ENCODE measurements around the gene SIL1. TPM values are rescaled to one million over a fixed set of nuclear protein-coding genes. Genes with fewer than 3 reads are reported as not detected.
A peak's percentile ranks its signal among the peaks of the same experiment; 100 is the strongest.

The SIL1 gene
- total RNA-seq, 4 donors from 2014 or later = 28.6 to 48.1 (median 36.5) TPM

DNA sequence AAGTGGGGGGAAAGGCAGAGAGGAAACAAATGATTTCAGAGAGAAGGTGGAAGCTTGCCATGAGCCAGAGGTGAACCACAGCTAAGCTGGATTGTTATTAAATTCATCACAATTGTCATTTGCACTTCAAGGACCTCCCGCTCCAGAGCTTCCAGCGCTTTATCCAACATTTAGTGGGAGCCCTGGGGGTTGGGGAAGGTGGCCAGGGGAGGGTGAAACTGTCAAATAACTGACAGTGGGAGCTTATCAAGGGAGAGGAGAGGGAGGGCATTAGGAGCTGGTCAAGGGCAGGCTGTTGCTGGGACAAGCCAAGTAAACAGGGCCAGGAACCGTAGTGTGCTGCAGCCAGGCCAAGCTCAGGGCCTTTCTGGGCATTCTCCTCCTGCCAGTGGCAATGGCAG lies 71.5 kb downstream of the SIL1 start:
- Histone ChIP-seq H3K27me3 (no peaks in the 10 kb centered on the region), H3K4me1 (peaks cover 2 to 55% (median 15%) of the 10 kb centered on the region in 3 donors), H3K36me3 (peaks cover 0 to 19% of the 10 kb centered on the region in 2 donors), H3K4me3 (no peak overlapping the region), H3K27ac (peak overlapping the region in 3 of 4 donors; percentile 73 to 75 (median 74)), H3K9me3 (no peaks in the 10 kb centered on the region)
- no peak for ATAC-seq
- TF ChIP-seq POLR2A (IDR thresholded peaks at IDR 0.05) (no peak), EP300 (IDR thresholded peaks at IDR 0.05) (no peak), CTCF (IDR thresholded peaks at IDR 0.05) (no peak), POLR2AphosphoS5 (IDR thresholded peaks at IDR 0.05) (no peak)
- 50% methylated on average over 3 of the region's 3 CpGs; no CpG with 5 or more reads in 1 of the 2 donors for WGBS, 2 donors (ENCODE audit: low coverage in 1 of 2)

DNA sequence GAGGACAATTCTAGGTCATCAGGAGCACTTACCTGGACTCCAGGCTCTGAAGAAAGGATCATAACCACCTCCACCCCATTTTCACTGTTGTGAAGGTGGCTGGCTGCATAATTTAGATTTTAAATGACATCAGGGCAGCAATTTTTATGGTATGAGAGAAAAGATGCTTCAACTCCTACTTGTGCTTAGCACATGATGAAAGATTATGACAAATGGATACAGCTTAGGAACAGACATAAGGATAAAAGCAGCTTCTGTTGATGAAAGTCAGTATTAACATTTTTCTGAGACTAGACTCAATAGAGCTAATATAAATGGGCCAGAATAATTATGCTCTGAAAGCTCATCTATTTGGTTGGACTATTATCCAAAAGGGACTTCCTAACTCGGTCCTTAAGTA lies 72.2 kb downstream of the SIL1 start:
- Histone ChIP-seq H3K9me3 (no peaks in the 10 kb centered on the region), H3K36me3 (peaks cover 0 to 20% of the 10 kb centered on the region in 2 donors), H3K27me3 (no peaks in the 10 kb centered on the region), H3K4me1 (peaks cover 0 to 55% (median 12%) of the 10 kb centered on the region in 3 donors), H3K27ac (peak overlapping the region in 3 of 4 donors; percentile 73 to 75 (median 74)), H3K4me3 (no peak overlapping the region)
- TF ChIP-seq POLR2A (IDR thresholded peaks at IDR 0.05) (no peak), POLR2AphosphoS5 (IDR thresholded peaks at IDR 0.05) (no peak), EP300 (IDR thresholded peaks at IDR 0.05) (no peak), CTCF (IDR thresholded peaks at IDR 0.05) (no peak)
- 8% methylated on average over 1 of the region's 1 CpG; no CpG with 5 or more reads in 1 of the 2 donors for WGBS, 2 donors (ENCODE audit: low coverage in 1 of 2)
- ATAC-seq = no peak

DNA sequence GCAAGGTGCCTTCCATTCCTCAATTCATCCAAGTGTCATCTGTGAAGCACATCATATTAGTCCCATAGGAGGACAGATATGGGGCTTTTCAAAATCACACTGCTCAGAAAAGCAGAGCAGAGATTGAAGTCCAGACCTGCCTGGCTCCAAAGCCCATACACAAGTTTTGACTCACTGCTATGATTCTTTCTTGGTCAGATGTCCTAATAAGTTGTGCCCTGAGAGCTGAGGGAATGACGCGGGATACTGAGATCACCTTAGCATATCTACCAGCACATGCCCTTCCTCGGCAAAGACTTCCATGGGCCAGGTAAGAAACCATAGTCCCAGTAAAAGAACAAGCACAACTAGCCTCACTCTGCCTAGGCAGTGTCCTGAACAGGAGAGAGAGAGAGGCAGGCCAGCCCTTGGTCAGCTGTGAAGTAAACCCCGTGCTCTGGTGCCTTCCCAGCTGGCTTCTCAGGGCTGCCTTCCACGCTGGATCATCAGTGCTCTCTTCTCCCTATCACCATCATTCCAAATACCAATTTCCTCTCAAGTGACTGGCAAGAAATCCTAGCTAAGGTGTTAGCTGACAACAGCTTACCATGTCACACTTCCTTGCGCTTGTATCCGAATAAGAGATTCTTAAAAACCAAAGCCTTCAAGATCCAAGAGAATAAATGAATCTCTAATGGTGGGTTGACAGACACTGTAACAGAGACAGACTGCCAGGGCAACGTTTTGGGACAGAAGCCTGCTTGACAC lies 73.2 kb downstream of the SIL1 start:
- ATAC-seq = peak; percentile 25
- TF ChIP-seq EP300 (IDR thresholded peaks at IDR 0.05) = no peak
- TF ChIP-seq POLR2AphosphoS5 (IDR thresholded peaks at IDR 0.05) = no peak
- no peak for TF ChIP-seq CTCF (IDR thresholded peaks at IDR 0.05)
- TF ChIP-seq POLR2A (IDR thresholded peaks at IDR 0.05) = no peak
- Histone ChIP-seq H3K27me3 (no peaks in the 10 kb centered on the region), H3K4me1 (peaks cover 0 to 55% (median 10%) of the 10 kb centered on the region in 3 donors), H3K36me3 (peaks cover 0 to 30% of the 10 kb centered on the region in 2 donors), H3K27ac (peak overlapping the region in 3 of 4 donors; percentile 73 to 75 (median 74)), H3K4me3 (no peak overlapping the region), H3K9me3 (no peaks in the 10 kb centered on the region)
- WGBS, 2 donors (ENCODE audit: low coverage in 1 of 2) = 69 to 100% methylated on average over 3 to 4 of the region's 8 CpGs

- Histone ChIP-seq H3K4me3 (no peak overlapping the region), H3K4me1 (peaks cover 0 to 52% (median 5%) of the 10 kb centered on the region in 3 donors), H3K27me3 (no peaks in the 10 kb centered on the region), H3K36me3 (peaks cover 0 to 64% of the 10 kb centered on the region in 2 donors), H3K9me3 (no peaks in the 10 kb centered on the region), H3K27ac (peak overlapping the region in 2 of 4 donors; percentile 22 to 56)
- no peak for ATAC-seq
- WGBS, 2 donors (ENCODE audit: low coverage in 1 of 2) = 60 to 73% methylated on average over 5 of the region's 5 CpGs
- TF ChIP-seq CTCF (IDR thresholded peaks at IDR 0.05) = no peak
- no peak for TF ChIP-seq POLR2A (IDR thresholded peaks at IDR 0.05)
- no peak for TF ChIP-seq EP300 (IDR thresholded peaks at IDR 0.05)
- no peak for TF ChIP-seq POLR2AphosphoS5 (IDR thresholded peaks at IDR 0.05)
These were observed 77.0 kb downstream of the SIL1 start for GRCh38 chr5:139121120-139121519.

GRCh38 chr5:139120521-139120920 lies 77.6 kb downstream of the SIL1 start:
- Histone ChIP-seq H3K27me3 (no peaks in the 10 kb centered on the region), H3K36me3 (peaks cover 0 to 59% of the 10 kb centered on the region in 2 donors), H3K27ac (peak overlapping the region in 3 of 4 donors; percentile 22 to 56 (median 28)), H3K4me3 (no peak overlapping the region), H3K9me3 (no peaks in the 10 kb centered on the region), H3K4me1 (peaks cover 0 to 47% (median 5%) of the 10 kb centered on the region in 3 donors)
- 61% methylated on average over 4 of the region's 4 CpGs; no CpG with 5 or more reads in 1 of the 2 donors for WGBS, 2 donors (ENCODE audit: low coverage in 1 of 2)
- no peak for TF ChIP-seq EP300 (IDR thresholded peaks at IDR 0.05)
- TF ChIP-seq CTCF (IDR thresholded peaks at IDR 0.05) = no peak
- no peak for TF ChIP-seq POLR2A (IDR thresholded peaks at IDR 0.05)
- TF ChIP-seq POLR2AphosphoS5 (IDR thresholded peaks at IDR 0.05) = no peak
- ATAC-seq = no peak

Measured in gastroesophageal sphincter (tissue), 4 donors.